Astrocyte (in vitro differentiated cells and primary cell): ENCODE measurements around the gene PPBP. TPM values are rescaled to one million over a fixed set of nuclear protein-coding genes. Genes with fewer than 3 reads are reported as not detected.

ENCODE experiments used
- total RNA-seq: library from RNA; stranded (reverse); gene quantifications from 2 replicates; pipeline ENCODE4 v1.2.1, GENCODE V29; 2021

PPBP gene
- total RNA-seq, 1 donor from 2014 or later: not detected

Other genes starting within 250 kb of the PPBP start
- 1.2 and 1.5 TPM in 2 replicates for gene CXCL8, start 247.6 kb downstream of the PPBP start, total RNA-seq
- 16.7 and 18.5 TPM in 2 replicates for gene CXCL6, start 151.5 kb downstream of the PPBP start, total RNA-seq
- gene PF4V1, start 134.9 kb downstream of the PPBP start, total RNA-seq: not detected in 2 replicates
- gene CXCL1, start 118.8 kb downstream of the PPBP start, total RNA-seq: 8.5 and 11.4 TPM in 2 replicates
- gene PF4, start 6.2 kb downstream of the PPBP start, total RNA-seq: not detected in 2 replicates
- 0.61 and 0.99 TPM in 2 replicates for gene CXCL5, start 10.5 kb upstream of the PPBP start, total RNA-seq
- 0.77 and 1.4 TPM in 2 replicates for gene CXCL3, start 50.5 kb upstream of the PPBP start, total RNA-seq
- 1.2 and 1.3 TPM in 2 replicates for gene CXCL2, start 111.0 kb upstream of the PPBP start, total RNA-seq
- 10.6 and 12.4 TPM in 2 replicates for gene MTHFD2L, start 169.9 kb upstream of the PPBP start, total RNA-seq